ENCODE measurements around the gene CACNA1D.

DNA sequence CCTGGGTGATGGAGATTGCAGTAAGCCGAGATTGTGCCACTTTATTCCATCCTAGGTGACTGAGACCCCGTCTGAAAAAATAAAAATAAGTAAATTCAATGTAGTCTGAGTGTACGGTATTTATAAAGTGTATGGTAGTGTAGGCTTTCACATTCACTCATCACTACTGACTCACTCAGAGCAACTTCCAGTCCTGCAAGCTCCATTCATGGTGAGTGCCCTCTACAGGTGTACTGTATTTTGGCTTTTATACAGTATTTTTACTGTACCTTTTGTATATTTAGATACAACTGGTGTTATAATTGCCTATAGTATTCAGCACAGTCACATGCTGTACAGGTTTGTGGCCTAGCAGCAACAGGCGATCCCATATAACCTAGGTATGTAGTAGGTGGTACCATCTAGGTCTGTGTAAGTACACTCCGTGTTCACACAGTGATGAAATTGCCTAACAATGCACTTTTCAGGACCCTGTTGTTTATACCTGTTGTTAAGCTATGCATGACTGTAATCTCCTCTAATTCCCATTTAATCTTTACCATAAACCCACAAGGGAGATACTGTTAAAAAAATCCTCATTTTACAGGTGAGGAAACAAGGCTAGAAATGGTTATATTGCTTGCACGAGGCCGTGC is 19.3 kb downstream of the CACNA1D start:
- TF ChIP-seq, protein P1, sequence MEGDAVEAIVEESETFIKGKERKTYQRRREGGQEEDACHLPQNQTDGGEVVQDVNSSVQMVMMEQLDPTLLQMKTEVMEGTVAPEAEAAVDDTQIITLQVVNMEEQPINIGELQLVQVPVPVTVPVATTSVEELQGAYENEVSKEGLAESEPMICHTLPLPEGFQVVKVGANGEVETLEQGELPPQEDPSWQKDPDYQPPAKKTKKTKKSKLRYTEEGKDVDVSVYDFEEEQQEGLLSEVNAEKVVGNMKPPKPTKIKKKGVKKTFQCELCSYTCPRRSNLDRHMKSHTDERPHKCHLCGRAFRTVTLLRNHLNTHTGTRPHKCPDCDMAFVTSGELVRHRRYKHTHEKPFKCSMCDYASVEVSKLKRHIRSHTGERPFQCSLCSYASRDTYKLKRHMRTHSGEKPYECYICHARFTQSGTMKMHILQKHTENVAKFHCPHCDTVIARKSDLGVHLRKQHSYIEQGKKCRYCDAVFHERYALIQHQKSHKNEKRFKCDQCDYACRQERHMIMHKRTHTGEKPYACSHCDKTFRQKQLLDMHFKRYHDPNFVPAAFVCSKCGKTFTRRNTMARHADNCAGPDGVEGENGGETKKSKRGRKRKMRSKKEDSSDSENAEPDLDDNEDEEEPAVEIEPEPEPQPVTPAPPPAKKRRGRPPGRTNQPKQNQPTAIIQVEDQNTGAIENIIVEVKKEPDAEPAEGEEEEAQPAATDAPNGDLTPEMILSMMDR (IDR thresholded peaks at IDR 0.05; ENCODE audit: low read depth, low read length) = peak; percentile 87
- TF ChIP-seq EZH2phosphoT487 (IDR thresholded peaks at IDR 0.05; ENCODE audit: low read depth) = no peak

All from OCI-LY3 (cell line).